HS-5 (cell line): ENCODE measurements around the gene CUEDC1.

ENCODE experiments used
- DNase-seq: peaks from one replicate; pipeline ENCODE4 v3.0.0-alpha.2; 2012; ENCODE audit warnings: low read depth

The CUEDC1 gene

GRCh38 chr17:57955183-57955931, at the start of gene CUEDC1:
Gene CUEDC1, minus strand, starts transcription at chr17:57955412. Its CDS starts 69,848 bp downstream, at chr17:57885564.
- no peak for DNase-seq

- DNase-seq: no peak
Observed at GRCh38 chr17:58004060-58004459, 48.8 kb upstream of the CUEDC1 start.

GRCh38 chr17:58002973-58003372, 47.8 kb upstream of the CUEDC1 start:
- DNase-seq: no peak

- no peak for DNase-seq
Observed at GRCh38 chr17:58002154-58002948, 47.1 kb upstream of the CUEDC1 start.

- DNase-seq: no peak
Observed at GRCh38 chr17:58001461-58002124, 46.4 kb upstream of the CUEDC1 start.

GRCh38 chr17:57999496-58000017, 44.3 kb upstream of the CUEDC1 start:
- no peak for DNase-seq

- no peak for DNase-seq
Observed at GRCh38 chr17:57999010-57999495, 43.8 kb upstream of the CUEDC1 start.

GRCh38 chr17:57997085-57997809, 42.0 kb upstream of the CUEDC1 start:
- no peak for DNase-seq

- no peak for DNase-seq
Observed at GRCh38 chr17:57995076-57995956, 40.1 kb upstream of the CUEDC1 start.

- no peak for DNase-seq
Observed at GRCh38 chr17:57994436-57994835, 39.2 kb upstream of the CUEDC1 start.

- no peak for DNase-seq
Observed at GRCh38 chr17:57993471-57994365, 38.5 kb upstream of the CUEDC1 start.

- DNase-seq: no peak
Observed at GRCh38 chr17:57991537-57991936, 36.3 kb upstream of the CUEDC1 start.

GRCh38 chr17:57990037-57990436, 34.8 kb upstream of the CUEDC1 start:
- DNase-seq: no peak

GRCh38 chr17:57988301-57989250, 33.4 kb upstream of the CUEDC1 start:
- no peak for DNase-seq

- DNase-seq: no peak
Observed at GRCh38 chr17:57987581-57988300, 32.5 kb upstream of the CUEDC1 start, which contains the start of gene VEZF1. Gene VEZF1, minus strand, starts transcription at chr17:57988254. Its CDS starts 143 bp downstream, at chr17:57988111.

- no peak for DNase-seq
Observed at GRCh38 chr17:57986841-57987580, 31.8 kb upstream of the CUEDC1 start.

GRCh38 chr17:57985675-57985974, 30.4 kb upstream of the CUEDC1 start:
- no peak for DNase-seq
